ENCODE data around the gene CHDH. TPM values are rescaled to one million over a fixed set of nuclear protein-coding genes. Genes with fewer than 3 reads are reported as not detected.

CHDH gene
- total and polyA plus RNA-seq, 7 experiments from 2014 or later: 0.05 to 1.3 (median 0.27) TPM; not detected in 2

DNA sequence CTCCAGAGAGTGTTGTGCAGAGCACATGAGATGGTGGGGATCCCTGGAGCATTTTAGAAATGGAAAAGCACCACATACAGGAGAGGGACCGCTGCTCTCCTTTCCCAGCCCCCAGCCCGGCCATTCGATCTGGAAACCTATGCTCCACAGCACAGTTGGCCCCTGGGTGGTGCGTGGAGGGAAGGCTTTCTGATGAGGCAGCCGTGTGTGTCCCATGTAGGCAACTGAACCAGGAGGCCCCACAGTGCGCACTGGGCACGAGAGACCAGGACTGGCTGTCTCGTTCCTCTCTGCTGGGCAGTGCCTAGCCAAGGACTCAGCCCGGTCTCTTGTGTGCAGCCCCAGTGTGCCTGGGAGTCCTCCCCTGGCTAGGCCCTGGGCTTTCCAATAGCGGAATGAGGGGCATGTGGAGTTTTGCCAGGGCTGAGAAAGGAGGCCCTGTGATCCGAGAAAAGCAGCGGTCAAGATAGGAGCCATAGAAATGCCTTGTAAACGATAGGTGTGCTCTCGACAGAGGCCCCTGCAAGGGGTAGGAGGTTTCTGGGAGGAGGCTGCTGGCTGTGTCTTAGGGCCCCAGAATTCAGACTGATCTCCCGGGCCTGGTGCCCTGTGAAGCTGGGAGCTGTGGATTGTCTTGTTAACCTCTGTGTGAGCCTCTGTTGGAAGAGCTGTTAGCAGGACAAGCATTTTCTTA is 39.0 kb downstream of the CHDH start:
- intact Hi-C loops (cut with micrococcal nuclease): no loop called here
- H3K9me3 ChIP-seq (ENCODE audit: control insufficient read depth in 2 of 3, low read length in 3 of 3): no peaks in the 10 kb centered on the region
- H3K36me3 ChIP-seq (ENCODE audit: control insufficient read depth in 2 of 3, insufficient read depth in 3 of 3, low read length in 3 of 3): no peaks in the 10 kb centered on the region
- peak; percentile 4 for ATAC-seq
- no peaks in the 10 kb centered on the region for H3K27me3 ChIP-seq (ENCODE audit: control insufficient read depth in 2 of 2, insufficient read depth in 2 of 2, low read length in 2 of 2)
- Mint-ChIP-seq H3K27ac (no peak overlapping the region), H3K9me3 (peaks cover 0 to 1% (median 0%) of the 10 kb centered on the region in 11 donors), H3K4me1 (peaks cover 0 to 1% (median 0%) of the 10 kb centered on the region in 7 donors), H3K27me3 (peaks cover 0 to 13% (median 0%) of the 10 kb centered on the region in 5 donors), H3K36me3 (no peaks in the 10 kb centered on the region), H3K4me3 (no peak overlapping the region)
- H3K4me1 ChIP-seq (ENCODE audit: control insufficient read depth in 2 of 2, insufficient read depth in 2 of 2, low read length in 2 of 2): no peaks in the 10 kb centered on the region
- no peak overlapping the region for H3K4me3 ChIP-seq (ENCODE audit: low read length)
- POLR2A ChIA-PET: no interaction called here
- CTCF ChIA-PET: no interaction called here
- DNase-seq: no peak
- H3K27ac ChIP-seq (ENCODE audit: low read depth, low read length): no peak overlapping the region

DNA sequence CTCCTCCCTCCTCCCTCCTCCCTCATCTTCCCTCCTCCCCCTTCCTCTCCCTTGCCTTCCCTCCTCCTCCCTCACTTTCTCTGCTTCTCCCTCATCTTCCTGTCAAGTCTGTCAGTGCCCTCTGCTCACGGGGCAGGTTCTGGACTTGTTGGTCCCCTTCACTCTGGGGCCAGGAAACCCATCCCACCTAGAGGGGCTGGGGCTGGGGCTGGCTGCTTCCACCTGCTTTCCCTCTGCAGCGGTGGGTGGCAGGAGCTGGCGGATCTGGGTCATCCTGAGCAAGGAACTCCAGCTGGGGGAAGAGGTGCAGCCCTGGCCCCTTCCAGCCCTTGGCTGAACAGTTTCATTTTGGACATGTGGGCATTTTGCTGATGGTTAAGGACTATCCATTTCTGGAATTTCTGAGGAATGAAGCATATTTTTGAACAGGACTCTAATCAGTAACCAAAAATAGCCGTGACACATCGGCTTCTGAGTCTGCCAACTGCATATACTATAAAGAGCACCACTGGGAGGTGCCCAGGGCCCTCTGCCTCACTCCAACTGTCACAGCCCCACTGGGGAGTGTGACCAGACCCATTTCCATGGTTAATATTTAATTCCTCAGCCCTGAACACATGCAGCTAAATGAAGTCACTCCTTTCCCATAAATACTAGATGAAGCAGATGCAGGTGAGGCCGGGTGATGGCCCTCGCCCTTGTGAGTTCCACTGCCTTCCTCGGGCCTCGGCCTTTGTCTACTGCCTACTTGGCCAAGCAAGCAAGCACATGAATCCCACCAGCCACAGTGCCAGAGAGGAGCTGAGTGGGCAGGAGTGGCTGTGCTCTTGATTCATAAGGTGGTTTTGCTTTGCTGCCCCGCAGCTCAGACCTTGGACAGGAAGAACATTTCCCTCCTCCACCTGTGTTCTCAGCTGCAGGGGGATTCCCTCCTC is 39.8 kb downstream of the CHDH start:
- ATAC-seq: no peak
- POLR2A ChIA-PET: no interaction called here
- Histone ChIP-seq H3K4me1 (ENCODE audit: control insufficient read depth in 2 of 2, insufficient read depth in 2 of 2, low read length in 2 of 2) (no peaks in the 10 kb centered on the region), H3K27ac (ENCODE audit: low read depth, low read length) (no peak overlapping the region), H3K9me3 (ENCODE audit: control insufficient read depth in 2 of 3, low read length in 3 of 3) (no peaks in the 10 kb centered on the region), H3K36me3 (ENCODE audit: control insufficient read depth in 2 of 3, insufficient read depth in 3 of 3, low read length in 3 of 3) (no peaks in the 10 kb centered on the region), H3K27me3 (ENCODE audit: control insufficient read depth in 2 of 2, insufficient read depth in 2 of 2, low read length in 2 of 2) (no peaks in the 10 kb centered on the region), H3K4me3 (ENCODE audit: low read length) (no peak overlapping the region)
- intact Hi-C loops (cut with micrococcal nuclease): no loop called here
- peaks cover 0 to 13% (median 0%) of the 10 kb centered on the region in 5 donors for H3K27me3 Mint-ChIP-seq
- no peak for DNase-seq
- H3K9me3 Mint-ChIP-seq: peaks cover 0 to 1% (median 0%) of the 10 kb centered on the region in 11 donors
- H3K27ac Mint-ChIP-seq: no peak overlapping the region
- CTCF ChIA-PET: no interaction called here
- H3K4me3 Mint-ChIP-seq: no peak overlapping the region
- H3K4me1 Mint-ChIP-seq: peaks cover 0 to 1% (median 0%) of the 10 kb centered on the region in 7 donors
- no peaks in the 10 kb centered on the region for H3K36me3 Mint-ChIP-seq

DNA sequence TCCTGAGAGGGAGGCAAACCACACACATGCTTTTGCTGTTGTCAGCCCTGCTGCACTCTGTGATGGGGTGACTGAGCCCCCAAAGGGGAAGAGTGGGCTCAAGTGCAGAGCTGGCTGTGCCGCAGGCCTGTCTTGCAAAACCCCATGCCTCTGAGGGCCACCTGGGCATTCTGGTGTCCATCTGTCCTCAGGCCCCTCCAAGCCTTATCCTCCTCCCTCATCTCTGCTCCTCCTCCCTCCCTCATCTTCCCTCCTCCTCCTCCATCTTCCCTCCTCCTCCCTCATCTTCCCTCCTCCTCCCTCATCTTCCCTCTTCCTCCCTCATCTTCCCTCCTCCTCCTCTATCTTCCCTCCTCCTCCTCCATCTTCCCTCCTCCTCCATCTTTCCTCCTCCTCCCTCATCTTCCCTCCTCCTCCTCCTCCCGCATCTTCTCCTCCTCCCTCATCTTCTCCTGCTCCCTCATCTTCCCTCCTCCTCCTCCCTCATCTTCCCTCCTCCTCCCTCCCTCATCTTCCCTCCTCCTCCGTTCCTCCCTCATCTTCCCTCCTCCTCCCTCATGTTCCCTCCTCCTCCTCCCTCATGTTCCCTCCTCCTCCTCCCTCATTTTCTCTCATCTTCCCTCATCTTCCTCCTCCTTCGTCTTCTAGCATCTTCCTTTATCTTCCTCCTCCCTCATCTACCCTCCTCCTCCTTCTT is 40.6 kb downstream of the CHDH start:
- peak overlapping the region in 1 of 9 donors; percentile 25 for H3K27ac Mint-ChIP-seq
- H3K9me3 ChIP-seq (ENCODE audit: control insufficient read depth in 2 of 3, low read length in 3 of 3): no peaks in the 10 kb centered on the region
- ChIA-PET POLR2A (no interaction called here), CTCF (no interaction called here)
- H3K4me1 ChIP-seq (ENCODE audit: control insufficient read depth in 2 of 2, insufficient read depth in 2 of 2, low read length in 2 of 2): no peaks in the 10 kb centered on the region
- H3K9me3 Mint-ChIP-seq: peaks cover 0 to 1% (median 0%) of the 10 kb centered on the region in 11 donors
- no peak overlapping the region for H3K27ac ChIP-seq (ENCODE audit: low read depth, low read length)
- H3K4me3 Mint-ChIP-seq: no peak overlapping the region
- peaks cover 0 to 1% (median 0%) of the 10 kb centered on the region in 7 donors for H3K4me1 Mint-ChIP-seq
- intact Hi-C loops (cut with micrococcal nuclease): no loop called here
- ATAC-seq (no peak), DNase-seq (no peak)
- no peaks in the 10 kb centered on the region for H3K27me3 ChIP-seq (ENCODE audit: control insufficient read depth in 2 of 2, insufficient read depth in 2 of 2, low read length in 2 of 2)
- H3K27me3 Mint-ChIP-seq: peaks cover 0 to 13% (median 0%) of the 10 kb centered on the region in 5 donors
- H3K36me3 ChIP-seq (ENCODE audit: control insufficient read depth in 2 of 3, insufficient read depth in 3 of 3, low read length in 3 of 3): no peaks in the 10 kb centered on the region
- no peaks in the 10 kb centered on the region for H3K36me3 Mint-ChIP-seq
- H3K4me3 ChIP-seq (ENCODE audit: low read length): no peak overlapping the region

DNA sequence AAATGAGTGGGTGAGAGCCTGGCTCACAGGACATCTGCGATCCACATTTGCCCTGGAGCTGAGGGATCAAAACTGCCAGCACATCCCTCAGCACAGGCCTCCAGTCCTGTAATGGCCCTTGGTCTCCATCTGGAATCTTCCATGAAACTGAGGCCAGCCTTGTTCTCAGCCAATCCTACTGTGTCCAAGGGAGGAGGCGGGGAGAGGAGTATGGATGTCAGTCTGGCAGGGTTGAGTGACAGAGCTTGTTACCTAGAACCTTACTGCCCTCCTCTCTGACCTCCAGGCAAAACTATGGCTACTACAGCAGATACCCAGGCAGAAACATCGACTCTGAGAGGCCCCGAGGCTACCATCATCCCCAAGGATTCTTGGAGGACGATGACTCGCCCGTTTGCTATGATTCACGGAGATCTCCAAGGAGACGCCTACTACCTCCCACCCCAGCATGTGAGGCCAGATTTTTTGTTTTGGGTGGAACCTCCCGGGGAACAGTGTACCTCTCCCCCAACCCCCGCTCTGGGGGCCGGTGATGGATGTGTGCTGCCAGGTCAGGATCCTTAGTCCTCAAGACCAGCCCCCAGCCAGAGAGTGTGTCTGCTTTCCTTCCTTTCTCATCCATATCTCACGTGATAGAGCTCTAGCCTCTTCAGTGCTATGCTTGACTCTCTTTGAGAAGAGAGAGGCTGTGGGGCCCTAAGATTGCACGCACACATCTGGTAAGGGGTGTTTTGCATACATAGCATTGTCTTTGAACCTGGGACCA is 41.3 kb downstream of the CHDH start:
- Mint-ChIP-seq H3K4me3 (no peak overlapping the region), H3K4me1 (peaks cover 0 to 1% (median 0%) of the 10 kb centered on the region in 7 donors), H3K36me3 (no peaks in the 10 kb centered on the region), H3K9me3 (peaks cover 0 to 1% (median 0%) of the 10 kb centered on the region in 11 donors), H3K27ac (no peak overlapping the region), H3K27me3 (peaks cover 0 to 13% (median 0%) of the 10 kb centered on the region in 5 donors)
- Histone ChIP-seq H3K36me3 (ENCODE audit: control insufficient read depth in 2 of 3, insufficient read depth in 3 of 3, low read length in 3 of 3) (no peaks in the 10 kb centered on the region), H3K27ac (ENCODE audit: low read depth, low read length) (no peak overlapping the region), H3K27me3 (ENCODE audit: control insufficient read depth in 2 of 2, insufficient read depth in 2 of 2, low read length in 2 of 2) (no peaks in the 10 kb centered on the region), H3K4me1 (ENCODE audit: control insufficient read depth in 2 of 2, insufficient read depth in 2 of 2, low read length in 2 of 2) (no peaks in the 10 kb centered on the region), H3K4me3 (ENCODE audit: low read length) (no peak overlapping the region), H3K9me3 (ENCODE audit: control insufficient read depth in 2 of 3, low read length in 3 of 3) (no peaks in the 10 kb centered on the region)
- ATAC-seq (no peak), DNase-seq (no peak)
- intact Hi-C loops (cut with micrococcal nuclease): loop anchor here in 1 of 2 donors (5.0 kb wide), 1 partner anchor 93 kb away; no protein-coding TSS in a partner anchor
- CTCF ChIA-PET: no interaction called here
- POLR2A ChIA-PET: no interaction called here

DNA sequence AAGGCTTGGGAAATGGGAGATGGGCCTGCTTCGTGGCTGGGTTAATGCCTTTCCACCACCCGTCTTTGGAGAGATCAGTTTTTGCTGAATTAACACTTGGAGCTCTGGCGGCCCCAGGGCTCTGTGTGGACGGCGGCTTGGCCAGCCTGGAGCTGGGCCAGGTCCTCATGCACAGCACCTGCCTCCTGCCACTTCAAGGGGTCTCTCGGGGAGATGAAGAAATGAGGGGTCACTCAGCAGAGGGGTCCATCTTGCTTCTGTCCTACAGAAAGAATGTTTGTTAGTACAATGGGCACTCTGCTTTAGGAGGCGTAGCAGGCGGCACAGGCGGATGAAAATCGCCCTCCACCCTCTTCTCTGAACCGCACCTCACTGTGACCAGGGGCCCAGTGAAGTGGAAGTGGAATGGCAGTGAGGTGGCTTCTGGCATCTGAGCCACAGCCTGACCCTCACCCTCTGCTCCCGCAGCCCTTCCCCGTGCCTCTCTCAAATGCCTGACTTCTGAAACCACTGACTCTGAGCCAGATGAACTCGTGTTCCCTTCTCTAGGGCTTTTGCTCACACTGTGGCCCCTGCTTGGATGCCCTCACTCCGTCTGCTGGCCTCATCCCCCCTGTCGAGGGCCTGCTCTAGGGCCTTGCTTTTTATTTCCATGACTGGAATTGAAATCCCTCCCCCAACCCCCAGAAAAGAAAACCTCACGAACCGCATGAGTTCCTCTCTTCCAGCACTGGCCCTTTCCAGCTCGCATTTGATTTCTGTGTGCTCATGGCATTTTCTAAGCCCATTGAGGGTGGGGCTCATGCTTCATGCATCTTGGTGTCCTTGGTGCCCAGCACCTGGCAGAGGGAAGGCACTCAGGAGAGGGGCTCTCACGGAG is 42.2 kb downstream of the CHDH start:
- H3K36me3 Mint-ChIP-seq: no peaks in the 10 kb centered on the region
- H3K4me1 Mint-ChIP-seq: peaks cover 0 to 1% (median 0%) of the 10 kb centered on the region in 7 donors
- peak overlapping the region in 1 of 9 donors; percentile 57 for H3K27ac Mint-ChIP-seq
- CTCF ChIA-PET: no interaction called here
- intact Hi-C loops (cut with micrococcal nuclease): loop anchor here in 1 of 2 donors (5.0 kb wide), 1 partner anchor 92 kb away; no protein-coding TSS in a partner anchor
- Histone ChIP-seq H3K4me3 (ENCODE audit: low read length) (no peak overlapping the region), H3K36me3 (ENCODE audit: control insufficient read depth in 2 of 3, insufficient read depth in 3 of 3, low read length in 3 of 3) (no peaks in the 10 kb centered on the region), H3K27ac (ENCODE audit: low read depth, low read length) (no peak overlapping the region), H3K27me3 (ENCODE audit: control insufficient read depth in 2 of 2, insufficient read depth in 2 of 2, low read length in 2 of 2) (no peaks in the 10 kb centered on the region), H3K9me3 (ENCODE audit: control insufficient read depth in 2 of 3, low read length in 3 of 3) (no peaks in the 10 kb centered on the region), H3K4me1 (ENCODE audit: control insufficient read depth in 2 of 2, insufficient read depth in 2 of 2, low read length in 2 of 2) (no peaks in the 10 kb centered on the region)
- H3K4me3 Mint-ChIP-seq: no peak overlapping the region
- DNase-seq (no peak), ATAC-seq (no peak)
- POLR2A ChIA-PET: no interaction called here
- H3K27me3 Mint-ChIP-seq: peaks cover 0 to 13% (median 0%) of the 10 kb centered on the region in 5 donors
- H3K9me3 Mint-ChIP-seq: peaks cover 0 to 1% (median 0%) of the 10 kb centered on the region in 11 donors
